GM11168 (cell line): ENCODE data around the gene DLST.

Experiments used
- in situ Hi-C: fragments of 300-500 bp; cut with MboI; formaldehyde crosslinking; loops from one replicate; pipeline ENCODE4 v1.12.0; 2022; ENCODE audit warnings: low sequenced_read_pairs; ENCODE audit not compliant: unreplicated experiment

The DLST gene

GRCh38 chr14:74891870-74892269 lies 10.2 kb downstream of the DLST start:
- in situ Hi-C loops = no loop called here

- in situ Hi-C loops = no loop called here
Observed at GRCh38 chr14:74892745-74893144, 11.0 kb downstream of the DLST start.

GRCh38 chr14:74893614-74894091 lies 11.9 kb downstream of the DLST start:
- in situ Hi-C loops = no loop called here

- in situ Hi-C loops = no loop called here
Observed at GRCh38 chr14:74896400-74896799, 14.7 kb downstream of the DLST start.

- in situ Hi-C loops = no loop called here
Observed at GRCh38 chr14:74897642-74898041, 15.9 kb downstream of the DLST start.

GRCh38 chr14:74898083-74898482 lies 16.4 kb downstream of the DLST start:
- in situ Hi-C loops = no loop called here

- in situ Hi-C loops = no loop called here
Observed at GRCh38 chr14:74898694-74899093, 17.0 kb downstream of the DLST start.

GRCh38 chr14:74902941-74903705 lies 21.4 kb downstream of the DLST start:
- in situ Hi-C loops = loop anchor here (5.0 kb wide), 1 partner anchor 36 kb away; no protein-coding TSS in a partner anchor

GRCh38 chr14:74904635-74905503 lies 23.2 kb downstream of the DLST start:
- in situ Hi-C loops = loop anchor here (5.0 kb wide), 1 partner anchor 38 kb away; no protein-coding TSS in a partner anchor

GRCh38 chr14:74905595-74906142 lies 24.0 kb downstream of the DLST start:
- in situ Hi-C loops = no loop called here

- in situ Hi-C loops = no loop called here
Observed at GRCh38 chr14:74906925-74907521, 25.3 kb downstream of the DLST start.

- in situ Hi-C loops = no loop called here
Observed at GRCh38 chr14:74907744-74908143, 26.0 kb downstream of the DLST start.

GRCh38 chr14:74908861-74909341 lies 27.2 kb downstream of the DLST start:
- in situ Hi-C loops = no loop called here

GRCh38 chr14:74909501-74909900 lies 27.8 kb downstream of the DLST start:
- in situ Hi-C loops = no loop called here

GRCh38 chr14:74909911-74910310 lies 28.2 kb downstream of the DLST start:
- in situ Hi-C loops = no loop called here

- in situ Hi-C loops = no loop called here
Observed at GRCh38 chr14:74910556-74910955, 28.8 kb downstream of the DLST start.

GRCh38 chr14:74911221-74911620 lies 29.5 kb downstream of the DLST start:
- in situ Hi-C loops = no loop called here

- in situ Hi-C loops = no loop called here
Observed at GRCh38 chr14:74911704-74912103, 30.0 kb downstream of the DLST start.

GRCh38 chr14:74912111-74912510 lies 30.4 kb downstream of the DLST start:
- in situ Hi-C loops = no loop called here

GRCh38 chr14:74912801-74913200 lies 31.1 kb downstream of the DLST start:
- in situ Hi-C loops = no loop called here
